Measurements from ENCODE around the gene TKT. TPM values are rescaled to one million over a fixed set of nuclear protein-coding genes. Genes with fewer than 3 reads are reported as not detected.
A peak's percentile ranks its signal among the peaks of the same experiment; 100 is the strongest.

The TKT gene
- total RNA-seq, 4 donors from 2014 or later: 97.3 to 338 (median 167) TPM

GRCh38 chr3:53198256-53198977 lies 57.4 kb downstream of the TKT start:
- Histone ChIP-seq H3K4me3 (no peak overlapping the region), H3K9me3 (no peaks in the 10 kb centered on the region), H3K4me1 (peaks cover 0 to 15% (median 7%) of the 10 kb centered on the region in 4 donors), H3K36me3 (no peaks in the 10 kb centered on the region), H3K27ac (no peak overlapping the region), H3K27me3 (no peaks in the 10 kb centered on the region)
- TF ChIP-seq CTCF (IDR thresholded peaks at IDR 0.05) (no peak), POLR2AphosphoS5 (IDR thresholded peaks at IDR 0.05) (no peak), EP300 (IDR thresholded peaks at IDR 0.05; ENCODE audit: low read depth) (no peak), POLR2A (IDR thresholded peaks at IDR 0.05) (no peak)
- in situ Hi-C loops (cut with MboI; ENCODE audit: low pct_ligation_motif_present in 1 of 4, low pct_unique_long_range_greater_than_20kb in 1 of 4, low sequenced_read_pairs in 3 of 4) (loop anchor here in 3 of 4 donors (5.0 to 10.0 kb wide), 2 partner anchors 84 to 86 kb away; no protein-coding TSS in a partner anchor), intact Hi-C loops (cut with DNase I; ENCODE audit: low total_unique reads) (loop anchor here (5.0 kb wide), 1 partner anchor 66 kb away; the partner anchor contains the start of gene RFT1)
- WGBS, 2 donors (ENCODE audit: low coverage in 1 of 2): 72 to 86% methylated on average over 2 to 10 of the region's 10 CpGs
- no peak for DNase-seq

- H3K4me1 ChIP-seq: peaks cover 0 to 19% (median 7%) of the 10 kb centered on the region in 4 donors
- H3K27ac ChIP-seq: no peak overlapping the region
- H3K9me3 ChIP-seq: no peaks in the 10 kb centered on the region
- DNase-seq: peak; percentile 69
- TF ChIP-seq EP300 (IDR thresholded peaks at IDR 0.05; ENCODE audit: low read depth) (no peak), CTCF (IDR thresholded peaks at IDR 0.05) (no peak), POLR2A (IDR thresholded peaks at IDR 0.05) (no peak), POLR2AphosphoS5 (IDR thresholded peaks at IDR 0.05) (no peak)
- in situ Hi-C loops (cut with MboI; ENCODE audit: low pct_ligation_motif_present in 1 of 4, low pct_unique_long_range_greater_than_20kb in 1 of 4, low sequenced_read_pairs in 3 of 4): loop anchor here in 3 of 4 donors (5.0 to 10.0 kb wide), 2 partner anchors 82 to 84 kb away; no protein-coding TSS in a partner anchor
- peaks cover 0 to 5% (median 2%) of the 10 kb centered on the region in 4 donors for H3K36me3 ChIP-seq
- H3K27me3 ChIP-seq: no peaks in the 10 kb centered on the region
- no peak overlapping the region for H3K4me3 ChIP-seq
- intact Hi-C loops (cut with DNase I; ENCODE audit: low total_unique reads): loop anchor here (5.0 kb wide), 1 partner anchor 64 kb away; the partner anchor contains the start of gene RFT1
- 54 to 62% methylated on average over 7 to 16 of the region's 17 CpGs for WGBS, 2 donors (ENCODE audit: low coverage in 1 of 2)
These were observed 59.0 kb downstream of the TKT start for GRCh38 chr3:53196575-53197407.

GRCh38 chr3:53195602-53196574 lies 59.9 kb downstream of the TKT start:
- in situ Hi-C loops (cut with MboI; ENCODE audit: low pct_ligation_motif_present in 1 of 4, low pct_unique_long_range_greater_than_20kb in 1 of 4, low sequenced_read_pairs in 3 of 4) (loop anchor here in 3 of 4 donors (5.0 to 10.0 kb wide), 2 partner anchors 81 to 84 kb away; no protein-coding TSS in a partner anchor), intact Hi-C loops (cut with DNase I; ENCODE audit: low total_unique reads) (loop anchor here (2.0 to 5.0 kb wide), 2 partner anchors 64 to 81 kb away; partner anchors contain the start of gene RFT1)
- 0 to 25% methylated on average over 3 to 36 of the region's 36 CpGs for WGBS, 2 donors (ENCODE audit: low coverage in 1 of 2)
- Histone ChIP-seq H3K9me3 (no peaks in the 10 kb centered on the region), H3K27me3 (no peaks in the 10 kb centered on the region), H3K4me1 (peaks cover 0 to 19% (median 7%) of the 10 kb centered on the region in 4 donors), H3K4me3 (no peak overlapping the region), H3K27ac (no peak overlapping the region), H3K36me3 (peaks cover 0 to 8% (median 4%) of the 10 kb centered on the region in 4 donors)
- peak; percentile 59 for DNase-seq
- TF ChIP-seq POLR2AphosphoS5 (IDR thresholded peaks at IDR 0.05) (no peak), CTCF (IDR thresholded peaks at IDR 0.05) (peak; percentile 97 to 99 (median 98))

Measured in transverse colon (tissue), 4 donors.